Mononuclear cell (primary cell): ENCODE measurements around the gene DUXB. TPM values are rescaled to one million over a fixed set of nuclear protein-coding genes. Genes with fewer than 3 reads are reported as not detected.

Source experiments
- H3K27me3 ChIP-seq: 2 replicates; pipeline ENCODE4 v1.6.0; 2011; ENCODE audit warnings: low read length, control low read depth; ENCODE audit not compliant: insufficient read depth
- H3K4me1 ChIP-seq: 2 replicates; pipeline ENCODE4 v1.5.1; 2011; ENCODE audit warnings: mild to moderate bottlenecking, low read length, control low read depth; ENCODE audit not compliant: insufficient read depth
- H3K4me3 ChIP-seq: 2 replicates; pipeline ENCODE4 v1.5.1; 2011; ENCODE audit warnings: mild to moderate bottlenecking, low read length, moderate library complexity
- H3K9me3 ChIP-seq: 2 replicates; pipeline ENCODE4 v1.5.1; 2011; ENCODE audit warnings: low read depth, mild to moderate bottlenecking, control low read depth, low read length
- total RNA-seq: library from RNA; depleted of rRNA; stranded (reverse); fragments of >200 nt; gene quantifications from one replicate; pipeline ENCODE4 v1.2.3, GENCODE V29; 2012

Gene DUXB
- 0.21 TPM for total RNA-seq

DNA sequence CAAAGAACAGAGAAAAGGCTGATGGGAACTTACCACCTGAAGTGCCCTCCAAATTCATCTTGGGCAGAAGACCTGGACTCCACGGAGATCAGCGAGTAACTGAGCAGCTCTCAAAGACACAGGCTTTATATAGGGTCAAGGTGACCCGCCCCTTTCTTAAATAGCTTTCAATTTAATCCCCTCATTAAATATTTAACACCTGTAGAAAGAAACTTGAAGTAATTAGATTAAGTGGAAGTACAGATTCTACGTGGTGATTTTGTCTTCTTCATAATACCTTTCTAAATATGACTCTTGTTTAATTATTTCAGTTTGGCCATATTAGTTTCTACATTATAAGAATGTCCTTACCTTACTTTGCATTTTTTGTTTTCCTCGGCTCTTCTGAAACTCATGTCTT, at the start of gene DUXB:
Gene DUXB (minus strand): TSS at position 101 of the 400 bp plus-strand sequence. CDS start 43 bp downstream, at position 58.
- H3K27me3 ChIP-seq, result no peaks in the 10 kb centered on the region
- H3K9me3 ChIP-seq, result no peaks in the 10 kb centered on the region
- no peaks in the 10 kb centered on the region for H3K4me1 ChIP-seq
- no peak within 1 kb of the TSS for H3K4me3 ChIP-seq

DNA sequence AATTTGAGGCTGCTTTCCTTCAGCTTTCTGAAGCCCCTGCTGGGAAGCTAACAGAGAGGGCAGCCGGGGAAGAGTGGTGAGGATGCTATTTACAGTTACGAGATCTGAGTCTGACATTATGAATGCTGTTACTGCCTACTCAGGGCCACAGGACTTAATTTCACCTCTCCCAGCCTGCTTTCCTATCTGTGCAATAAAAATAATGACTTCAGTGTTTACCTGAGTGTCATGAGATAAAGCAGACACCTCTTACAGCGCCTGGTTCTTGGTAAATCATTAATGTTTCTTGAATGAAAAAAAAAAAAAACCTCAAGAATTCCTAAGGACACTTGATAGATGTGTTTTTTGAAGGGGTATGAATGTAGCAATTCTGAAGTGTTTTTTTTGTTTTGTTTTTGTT, 49.3 kb upstream of the DUXB start:
- Histone ChIP-seq H3K9me3 (no peaks in the 10 kb centered on the region), H3K4me1 (no peaks in the 10 kb centered on the region), H3K27me3 (no peaks in the 10 kb centered on the region), H3K4me3 (no peak overlapping the region)

DNA sequence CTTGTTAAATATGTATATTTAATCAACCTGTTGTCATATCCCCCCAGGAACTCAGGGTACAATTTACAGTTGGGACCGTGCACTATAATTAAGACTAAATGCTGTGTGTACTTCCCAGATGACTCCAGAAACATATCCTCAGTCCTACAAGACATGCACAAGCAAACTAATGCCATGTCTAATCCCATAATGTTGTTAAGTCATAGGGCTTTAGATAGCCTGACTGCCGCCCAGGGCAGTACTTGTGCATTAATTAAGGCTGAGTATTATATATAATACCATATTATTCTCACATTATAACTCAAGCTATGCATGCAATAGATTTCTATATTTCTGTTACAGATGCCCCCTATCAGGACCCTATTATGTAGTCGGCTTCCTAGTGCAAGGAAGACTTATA, 45.1 kb upstream of the DUXB start:
- no peak overlapping the region for H3K4me3 ChIP-seq
- H3K27me3 ChIP-seq, result no peaks in the 10 kb centered on the region

GRCh38 chr16:75745823-75746222, 44.6 kb upstream of the DUXB start:
- no peak overlapping the region for H3K4me3 ChIP-seq
- no peaks in the 10 kb centered on the region for H3K4me1 ChIP-seq
- H3K9me3 ChIP-seq, result peaks cover 11% of the 10 kb centered on the region
- H3K27me3 ChIP-seq, result no peaks in the 10 kb centered on the region

More for the DNA sequence above, 45.1 kb upstream of the DUXB start:
- Histone ChIP-seq H3K4me1 (no peaks in the 10 kb centered on the region), H3K9me3 (peaks cover 9% of the 10 kb centered on the region)

DNA sequence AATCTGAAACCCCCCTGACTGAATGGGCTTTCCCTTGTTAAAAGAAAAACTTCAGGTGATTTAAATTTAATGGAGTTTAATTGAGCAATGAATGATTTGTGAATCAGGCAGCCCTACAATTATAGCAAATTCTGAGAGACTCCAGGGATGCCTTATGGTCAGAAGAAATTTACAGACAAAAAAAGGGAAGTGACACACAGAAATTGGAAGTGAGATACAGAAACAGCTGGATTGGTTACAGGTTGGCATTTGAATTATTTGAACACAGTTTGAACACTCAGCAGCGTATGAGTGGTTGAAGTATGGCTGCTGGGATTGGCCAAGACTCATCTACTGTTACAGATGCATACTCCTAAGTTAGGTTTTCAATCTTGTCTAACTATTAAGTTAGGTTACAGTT, 44.0 kb upstream of the DUXB start:
- H3K27me3 ChIP-seq, result no peaks in the 10 kb centered on the region
- no peak overlapping the region for H3K4me3 ChIP-seq
- peaks cover 11% of the 10 kb centered on the region for H3K9me3 ChIP-seq
- H3K4me1 ChIP-seq, result no peaks in the 10 kb centered on the region

DNA sequence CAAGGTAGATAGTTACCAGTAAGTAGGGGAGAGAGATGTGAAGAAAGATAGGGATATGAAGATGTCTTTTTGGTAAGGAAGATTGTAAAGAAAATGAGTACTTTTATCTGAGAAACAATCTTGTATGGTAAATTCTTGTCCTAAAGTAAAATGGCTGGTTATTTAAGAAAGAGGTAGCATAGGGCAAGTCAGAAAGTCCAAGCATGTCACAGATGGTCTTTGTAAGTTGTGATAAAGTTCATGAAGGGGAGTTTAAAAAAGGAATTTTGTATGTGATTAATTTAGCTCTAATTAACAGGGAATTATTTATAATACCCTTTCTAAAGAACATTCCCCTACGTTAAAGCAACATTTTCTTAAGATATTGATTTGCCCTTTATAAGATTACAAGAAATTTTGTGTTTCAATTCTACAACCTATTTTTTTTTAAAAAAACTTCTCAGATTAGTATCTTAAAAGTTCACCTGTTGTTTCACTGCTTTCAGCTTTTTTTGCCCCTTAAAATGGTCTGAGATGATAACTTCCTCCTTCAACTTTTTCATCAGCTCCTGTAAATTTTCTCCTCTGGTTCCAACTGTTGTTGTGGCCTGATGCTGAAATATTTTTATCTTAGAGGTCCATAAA, 41.3 kb upstream of the DUXB start:
- H3K4me3 ChIP-seq, result no peak overlapping the region
- no peaks in the 10 kb centered on the region for H3K4me1 ChIP-seq
- H3K9me3 ChIP-seq, result peaks cover 11% of the 10 kb centered on the region
- H3K27me3 ChIP-seq, result no peaks in the 10 kb centered on the region

- Histone ChIP-seq H3K4me3 (no peak overlapping the region), H3K9me3 (no peaks in the 10 kb centered on the region), H3K4me1 (no peaks in the 10 kb centered on the region), H3K27me3 (no peaks in the 10 kb centered on the region)
Measured at GRCh38 chr16:75733305-75734211, 32.3 kb upstream of the DUXB start.

- Histone ChIP-seq H3K9me3 (no peaks in the 10 kb centered on the region), H3K4me1 (no peaks in the 10 kb centered on the region), H3K4me3 (no peak overlapping the region), H3K27me3 (no peaks in the 10 kb centered on the region)
Measured at GRCh38 chr16:75732871-75733270, 31.6 kb upstream of the DUXB start.

GRCh38 chr16:75727221-75727620, 26.0 kb upstream of the DUXB start:
- no peaks in the 10 kb centered on the region for H3K4me1 ChIP-seq
- no peak overlapping the region for H3K4me3 ChIP-seq
- no peaks in the 10 kb centered on the region for H3K9me3 ChIP-seq
- no peaks in the 10 kb centered on the region for H3K27me3 ChIP-seq

DNA sequence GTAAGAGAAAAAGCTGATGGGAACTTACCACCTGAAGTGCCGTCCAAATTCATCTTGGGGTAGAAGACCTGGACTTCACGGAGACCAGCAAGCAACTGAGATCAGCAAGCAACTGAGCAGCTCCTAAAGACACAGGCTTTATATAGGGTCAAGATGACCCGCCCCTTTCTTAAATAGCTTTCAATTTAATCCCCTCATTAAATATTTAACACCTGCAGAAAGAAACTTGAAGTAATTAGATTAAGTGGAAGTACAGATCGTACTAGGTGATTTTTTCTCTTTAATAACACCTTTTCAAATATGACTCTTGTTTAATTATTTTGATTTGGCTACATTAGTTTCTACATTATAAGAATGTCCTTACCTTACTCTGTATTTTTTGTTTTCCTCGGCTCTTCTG, 25.1 kb upstream of the DUXB start, which contains the start of gene CPHXL:
Gene CPHXL (minus strand): TSS at position 101 of the 400 bp plus-strand sequence. CDS start 48 bp downstream, at position 53.
- Histone ChIP-seq H3K9me3 (no peaks in the 10 kb centered on the region), H3K4me1 (no peaks in the 10 kb centered on the region), H3K27me3 (no peaks in the 10 kb centered on the region), H3K4me3 (no peak within 1 kb of the TSS)

DNA sequence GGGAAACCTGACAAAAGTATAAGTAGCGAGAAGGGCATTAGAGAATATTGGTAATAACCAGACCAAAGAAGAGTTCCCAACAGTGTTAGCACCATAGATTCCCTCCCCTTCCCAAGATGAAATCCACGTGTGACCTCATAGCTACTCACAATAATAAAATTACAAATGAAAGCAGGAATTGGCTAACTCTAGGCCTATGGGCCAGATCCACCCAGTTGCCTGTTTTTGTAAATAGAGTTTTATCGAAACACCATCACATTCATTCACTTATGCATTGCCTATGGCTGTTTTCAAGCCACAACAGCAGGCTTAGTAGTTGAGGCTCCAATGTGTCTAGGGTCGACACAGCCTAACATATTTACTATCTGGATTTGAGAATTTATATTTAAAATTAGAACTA, 17.2 kb upstream of the DUXB start:
- no peaks in the 10 kb centered on the region for H3K27me3 ChIP-seq
- no peak overlapping the region for H3K4me3 ChIP-seq
- no peaks in the 10 kb centered on the region for H3K9me3 ChIP-seq
- no peaks in the 10 kb centered on the region for H3K4me1 ChIP-seq

GRCh38 chr16:75714661-75715060, 13.4 kb upstream of the DUXB start:
- H3K27me3 ChIP-seq, result no peaks in the 10 kb centered on the region
- no peaks in the 10 kb centered on the region for H3K4me1 ChIP-seq
- H3K9me3 ChIP-seq, result peaks cover 13% of the 10 kb centered on the region
- no peak overlapping the region for H3K4me3 ChIP-seq

- no peaks in the 10 kb centered on the region for H3K4me1 ChIP-seq
- H3K27me3 ChIP-seq, result no peaks in the 10 kb centered on the region
- H3K9me3 ChIP-seq, result peaks cover 13% of the 10 kb centered on the region
- no peak overlapping the region for H3K4me3 ChIP-seq
Measured at GRCh38 chr16:75710344-75710743, 9.1 kb upstream of the DUXB start.

- no peaks in the 10 kb centered on the region for H3K4me1 ChIP-seq
- H3K27me3 ChIP-seq, result no peaks in the 10 kb centered on the region
- H3K9me3 ChIP-seq, result no peaks in the 10 kb centered on the region
- H3K4me3 ChIP-seq, result no peak overlapping the region
Measured at GRCh38 chr16:75703306-75703705, 2.0 kb upstream of the DUXB start.

DNA sequence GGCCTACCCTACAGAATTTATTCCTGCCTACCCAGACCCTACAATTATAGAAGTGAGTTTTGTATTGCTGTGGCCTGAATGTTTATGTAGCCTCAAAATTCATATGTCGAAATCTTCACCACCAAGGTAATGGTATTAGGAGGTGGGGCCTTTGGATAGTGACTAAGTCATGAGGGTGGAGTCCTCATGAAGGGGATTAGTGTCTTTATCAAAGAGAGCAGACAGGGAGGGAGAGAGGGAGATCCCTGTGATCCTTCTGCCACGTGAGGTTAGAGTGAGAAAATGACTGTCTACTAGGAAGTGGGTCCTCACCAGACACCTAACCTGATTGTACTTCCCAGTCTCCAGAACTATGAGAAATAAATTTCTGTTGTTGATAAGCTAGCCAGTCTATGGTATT, 981 bp upstream of the DUXB start:
- no peaks in the 10 kb centered on the region for H3K27me3 ChIP-seq
- H3K4me1 ChIP-seq, result no peaks in the 10 kb centered on the region
- no peak overlapping the region for H3K4me3 ChIP-seq
- H3K9me3 ChIP-seq, result no peaks in the 10 kb centered on the region
